Measurements from ENCODE around the gene PYY.
"Not testable (repeated sequence)": the region's sequence is repeated elsewhere in the genome, so short reads cannot be mapped to it uniquely, and the experiment has no call there.

The PYY gene

GRCh38 chr17:43945074-43945829 is 8.5 kb downstream of the PYY start:
- DNase-seq: no peak

GRCh38 chr17:43942051-43942685 is 11.6 kb downstream of the PYY start, which contains the start of gene PPY:
Gene PPY (minus strand): TSS chr17:43942476. CDS start chr17:43941654, 822 bp downstream.
- no peak for DNase-seq

GRCh38 chr17:43940630-43941029 is 13.1 kb downstream of the PYY start:
- no peak for DNase-seq

GRCh38 chr17:43939886-43940285 is 13.9 kb downstream of the PYY start:
- DNase-seq: no peak

DNA sequence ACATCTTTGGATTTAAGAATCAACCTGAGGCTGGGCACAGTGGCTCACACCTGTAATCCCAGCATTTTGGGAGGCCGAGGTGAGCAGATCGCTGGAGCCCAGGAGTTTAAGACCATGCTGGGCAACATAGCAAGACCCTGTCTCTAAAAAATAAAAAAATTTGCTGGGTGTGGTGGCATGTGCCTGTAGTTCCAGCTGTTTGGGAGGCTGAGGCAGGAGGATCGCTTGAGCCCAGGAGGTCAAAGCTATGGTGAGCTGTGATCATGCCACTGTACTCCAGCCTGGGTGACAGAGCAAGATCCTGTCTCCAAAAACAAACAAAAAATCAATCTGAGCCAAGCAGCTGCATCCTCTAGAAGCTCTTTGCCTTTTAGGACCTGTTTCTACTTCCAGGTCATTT is 14.3 kb downstream of the PYY start:
- DNase-seq: not testable (repeated sequence)

GRCh38 chr17:43938838-43939182 is 14.9 kb downstream of the PYY start:
- DNase-seq: no peak

- DNase-seq: no peak
These were observed 17.3 kb downstream of the PYY start for GRCh38 chr17:43936434-43936833.

- no peak for DNase-seq
These were observed 17.8 kb downstream of the PYY start for GRCh38 chr17:43935926-43936261.

DNA sequence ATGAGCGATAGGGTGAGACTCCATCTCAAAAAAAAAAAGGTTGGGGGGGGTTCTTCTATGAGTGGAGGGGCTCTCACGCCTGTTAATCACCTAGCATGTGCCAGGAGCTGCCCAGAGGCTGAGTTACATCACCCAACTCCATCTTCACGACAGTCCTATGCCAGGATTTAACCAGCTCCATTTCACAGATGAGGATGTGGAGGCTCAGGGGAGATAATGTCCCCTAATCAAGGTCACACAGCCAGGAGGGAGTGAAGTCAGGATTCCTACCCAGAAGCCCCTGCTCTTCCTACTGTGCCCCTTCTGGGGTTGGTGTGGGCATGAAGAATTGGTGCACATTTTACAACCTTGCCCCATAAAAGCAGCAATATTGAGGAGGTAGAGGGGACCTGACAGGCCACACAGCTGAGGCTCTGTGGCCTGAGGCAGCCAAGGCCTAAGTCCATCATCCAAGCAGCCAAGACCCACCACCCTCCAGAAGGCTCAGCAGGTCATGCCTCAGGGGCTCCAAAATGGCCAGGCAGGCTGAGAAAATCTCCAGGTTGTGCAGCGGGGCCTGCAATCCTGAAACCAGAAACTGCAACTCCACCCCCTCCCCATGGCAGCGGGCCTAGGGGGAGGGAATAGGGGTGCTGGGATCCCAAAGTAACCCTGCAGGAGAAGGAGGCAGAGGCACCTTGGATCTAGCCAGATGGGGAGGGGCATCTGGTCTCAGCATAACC is 18.4 kb downstream of the PYY start:
- no peak for DNase-seq

DNA sequence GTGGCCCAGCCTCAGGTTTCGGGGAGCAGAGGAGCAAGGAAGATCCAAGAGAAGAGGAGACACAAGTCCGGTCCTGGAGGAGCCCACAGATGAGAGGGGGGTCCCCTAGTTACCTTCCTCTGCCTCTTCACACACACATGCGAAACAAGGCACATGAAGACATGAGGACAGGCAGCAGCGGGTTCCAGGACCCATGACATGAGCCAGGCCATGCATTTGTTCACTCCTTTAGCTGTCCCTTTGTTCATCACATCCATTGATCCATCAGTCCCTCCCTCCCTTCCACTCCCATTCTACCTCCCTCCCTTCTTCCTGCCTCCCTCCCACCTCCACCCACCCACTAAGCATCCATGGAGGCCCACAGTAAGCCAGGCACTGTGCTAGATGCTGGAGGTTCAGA is 20.8 kb downstream of the PYY start:
- no peak for DNase-seq

- DNase-seq: no peak
These were observed 21.4 kb downstream of the PYY start for GRCh38 chr17:43932357-43932756.

- DNase-seq: no peak
These were observed 22.6 kb downstream of the PYY start for GRCh38 chr17:43931062-43931571.

GRCh38 chr17:43928609-43929008 is 25.1 kb downstream of the PYY start:
- no peak for DNase-seq

- peak in 1 of 5 donors; percentile 48 for DNase-seq
These were observed 25.8 kb downstream of the PYY start for GRCh38 chr17:43927929-43928328.

DNA sequence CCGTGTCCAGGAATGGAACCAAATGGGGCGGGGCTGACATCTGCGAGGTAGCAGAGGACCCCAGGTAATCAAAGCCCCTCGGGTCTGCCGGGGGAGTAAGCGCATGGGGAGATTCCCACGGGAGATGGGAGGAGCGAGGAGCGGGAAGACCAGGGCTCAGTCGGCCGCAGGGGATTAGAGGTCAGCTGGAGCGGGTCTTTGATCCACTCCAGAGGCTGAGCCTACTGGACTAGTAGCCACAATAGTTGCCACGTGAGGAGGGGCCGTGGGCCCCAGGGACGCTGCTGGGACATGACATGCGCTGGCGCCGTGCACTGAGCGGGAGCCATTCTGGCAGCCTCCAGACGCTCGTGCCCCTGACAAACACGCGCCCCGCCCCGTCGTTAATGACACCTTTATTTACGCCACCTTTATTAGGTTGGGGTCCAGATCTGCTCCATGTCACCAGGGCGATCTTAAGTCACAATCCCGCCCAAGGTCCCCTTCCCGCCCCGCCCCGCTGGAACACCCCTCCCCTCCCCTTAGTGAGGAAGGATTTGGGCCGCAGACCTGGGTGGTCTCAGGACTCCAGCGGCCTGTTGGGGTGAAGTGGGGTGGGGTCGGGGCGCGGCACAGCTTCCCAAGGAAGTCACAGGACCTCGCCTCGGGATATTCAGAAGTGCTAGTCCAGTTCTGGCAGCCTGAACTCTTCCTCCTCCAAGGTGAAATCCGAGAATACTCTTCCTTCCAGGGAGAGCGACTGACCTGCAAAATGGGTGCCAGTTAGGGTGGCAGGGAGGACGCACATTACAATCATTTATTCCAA is 26.5 kb downstream of the PYY start:
- DNase-seq: no peak

DNA sequence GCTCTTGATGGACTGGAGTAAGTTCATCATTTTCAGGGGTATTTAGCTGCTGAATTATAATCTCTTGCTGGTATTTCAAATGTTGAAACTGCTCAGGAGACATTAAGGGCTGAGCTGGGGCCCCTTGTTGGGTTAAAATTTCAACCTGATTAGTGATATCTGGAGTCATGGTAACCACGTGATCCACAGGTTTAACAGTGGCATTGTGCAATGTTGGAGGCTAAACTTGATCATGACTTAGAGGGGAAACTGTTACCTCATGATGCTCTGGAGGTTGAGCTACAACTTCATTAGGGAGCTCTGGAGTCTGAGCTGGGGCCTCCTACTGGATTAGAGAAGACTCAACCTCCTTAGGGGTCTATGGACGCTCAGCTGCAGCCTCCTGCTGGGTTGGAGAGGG is 29.2 kb downstream of the PYY start:
- DNase-seq: no peak

DNA sequence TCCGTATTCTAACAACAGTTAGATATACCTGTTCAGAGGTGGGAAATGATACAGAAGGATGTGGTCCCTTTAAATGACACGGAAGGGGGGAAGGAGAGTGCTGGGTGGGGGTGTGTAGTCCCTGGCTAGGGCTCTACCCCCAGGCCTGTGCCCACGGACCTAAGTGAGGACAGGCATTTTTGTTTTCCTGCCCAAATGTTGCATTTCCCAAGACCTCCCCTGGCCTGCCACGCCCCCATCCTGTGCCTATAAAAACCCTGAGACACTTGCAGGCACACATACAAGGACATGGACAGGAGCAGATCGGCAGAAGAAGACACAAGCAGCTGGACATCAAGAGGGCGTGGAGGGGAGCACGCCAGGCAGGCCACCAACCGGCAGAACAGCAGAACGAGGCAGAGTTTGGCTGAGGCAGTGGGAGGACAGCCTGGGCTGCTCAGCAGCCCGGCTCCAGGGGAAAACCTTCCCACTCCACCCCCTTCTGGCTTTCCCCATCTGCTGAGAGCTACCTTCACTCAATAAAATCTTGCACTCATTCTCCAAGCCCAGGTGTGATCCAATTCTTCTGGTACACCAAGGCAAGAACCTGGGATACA is 33.1 kb downstream of the PYY start:
- DNase-seq: no peak

DNA sequence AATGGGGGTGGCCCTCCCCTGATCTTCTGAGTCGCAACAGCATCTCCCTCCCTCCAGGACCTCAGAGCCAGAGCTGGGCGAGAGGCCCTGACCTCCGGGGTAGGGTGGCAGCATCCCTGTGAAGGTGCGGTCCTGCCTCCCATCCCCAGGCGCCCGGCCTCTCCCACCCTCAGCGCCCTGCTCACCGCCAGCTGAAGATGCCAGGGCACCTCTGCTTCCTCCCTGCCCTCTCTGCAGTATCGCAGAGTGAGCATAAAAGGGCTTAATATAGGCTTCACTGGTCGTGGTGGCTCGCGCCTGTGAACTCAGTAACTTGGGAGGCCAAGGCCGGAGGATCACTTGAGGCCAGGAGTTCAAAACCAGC is 35.7 kb downstream of the PYY start:
- no peak for DNase-seq

GRCh38 chr17:43917348-43918025 is 36.3 kb downstream of the PYY start:
- peak in 3 of 5 donors; percentile 26 to 60 (median 37) for DNase-seq

DNA sequence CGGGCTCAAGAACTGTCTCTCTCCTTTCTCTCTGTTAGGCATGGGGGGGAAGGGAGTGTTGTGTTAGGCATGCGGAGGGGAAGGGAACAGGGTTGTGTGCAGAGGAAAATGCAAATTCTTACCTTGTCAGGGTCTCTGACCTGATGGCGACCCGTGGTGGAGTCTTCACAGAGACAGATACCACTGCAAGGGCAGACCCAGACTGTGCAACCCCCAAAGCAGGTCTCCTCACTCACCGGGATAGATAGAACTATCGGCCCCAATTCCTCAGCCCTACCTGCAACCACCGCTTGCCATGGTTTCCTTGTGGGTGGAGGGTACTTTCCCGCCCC is 36.8 kb downstream of the PYY start:
- no peak for DNase-seq

DNA sequence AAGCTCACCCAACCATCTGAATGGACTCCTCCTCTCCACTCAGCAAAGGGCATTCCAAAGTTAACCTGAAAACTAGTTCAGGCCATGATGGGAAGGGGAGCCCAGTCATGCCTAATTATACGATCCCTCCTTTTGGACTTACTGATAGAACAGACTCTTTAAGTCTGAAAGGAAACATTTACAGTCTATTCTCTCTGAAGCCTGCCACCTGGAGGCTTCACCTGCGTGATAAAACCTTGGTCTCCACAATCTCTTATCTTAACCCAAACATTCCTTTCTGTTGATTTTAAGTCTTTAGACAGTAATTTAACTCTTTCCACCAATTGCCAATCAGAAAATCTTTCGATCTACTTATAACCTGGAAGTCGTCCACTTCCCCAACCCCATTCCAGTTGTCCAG is 37.4 kb downstream of the PYY start:
- no peak for DNase-seq

DNA sequence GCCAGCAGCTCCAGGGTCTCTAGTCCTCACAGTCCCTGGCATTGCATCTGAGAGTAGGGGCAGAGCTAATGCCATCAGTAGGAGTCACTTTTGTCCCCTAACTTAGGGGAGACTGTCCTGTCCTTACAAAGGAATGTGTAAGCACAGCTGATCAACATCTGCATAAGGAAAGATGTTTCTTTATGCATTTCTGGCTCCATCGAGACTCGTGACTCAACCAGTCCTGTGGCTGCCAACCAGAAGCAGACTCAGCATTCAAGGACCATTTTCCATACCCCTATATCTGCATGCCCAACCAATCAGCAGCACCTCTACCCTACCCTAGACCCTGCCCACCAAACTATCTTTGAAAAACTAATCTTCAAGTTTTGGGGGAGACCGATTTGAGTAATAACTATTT is 38.2 kb downstream of the PYY start:
- DNase-seq: no peak

Measured in T-helper 1 cell (primary cell).